GM12891 (cell line): ENCODE results near the gene PRR19.
"Not testable (repeated sequence)": the region's sequence is repeated elsewhere in the genome, so short reads cannot be mapped to it uniquely, and the experiment has no call there.

Experiments used
- DNase-seq: peaks from one replicate; pipeline ENCODE4 v3.0.0; 2011; ENCODE audit warnings: low spot score; ENCODE audit not compliant: insufficient read length
- FAIRE-seq: peaks from 2 replicates; lab custom pipeline; 2011; peaks lifted over from hg19 to GRCh38; lab: Jason Lieb, UNC
- PAX5 ChIP-seq: IDR thresholded peaks from 2 replicates; pipeline ENCODE4 v1.6.1; 2011; ENCODE audit warnings: low read length, moderate library complexity, mild to moderate bottlenecking; ENCODE audit not compliant: insufficient read depth, severe bottlenecking
- POLR2A ChIP-seq: IDR thresholded peaks from 2 replicates; pipeline ENCODE4 v1.6.1; 2011; ENCODE audit warnings: low read depth, low read length, control low read depth
- POLR2AphosphoS5 ChIP-seq: IDR thresholded peaks from 2 replicates; pipeline ENCODE4 v1.6.1; 2011; ENCODE audit warnings: low read depth, low read length, control low read depth
- POU2F2 ChIP-seq: IDR thresholded peaks from 2 replicates; pipeline ENCODE4 v1.6.1; 2011; ENCODE audit warnings: low read depth, mild to moderate bottlenecking, control low read depth, low read length, moderate library complexity
- SPI1 ChIP-seq: IDR thresholded peaks from 2 replicates; pipeline ENCODE4 v1.6.1; 2011; ENCODE audit warnings: low read depth, low read length, control low read depth
- TAF1 ChIP-seq: IDR thresholded peaks from 2 replicates; pipeline ENCODE4 v1.6.1; 2011; ENCODE audit warnings: low read depth, low read length, control low read depth

PRR19 gene

GRCh38 chr19:42326969-42327368, 25.0 kb downstream of the PRR19 start:
- FAIRE-seq: peak; percentile 20
- no peak for DNase-seq
- no peak for TF ChIP-seq SPI1
- TF ChIP-seq PAX5: no peak
- no peak for TF ChIP-seq TAF1
- TF ChIP-seq POLR2A: no peak
- TF ChIP-seq POU2F2: no peak
- TF ChIP-seq POLR2AphosphoS5: no peak

GRCh38 chr19:42327381-42327780, 25.4 kb downstream of the PRR19 start:
- TF ChIP-seq PAX5 (no peak), POLR2A (no peak), TAF1 (no peak), POLR2AphosphoS5 (no peak), SPI1 (no peak)
- FAIRE-seq (no peak), DNase-seq (no peak)

GRCh38 chr19:42328106-42328505, 26.2 kb downstream of the PRR19 start:
- FAIRE-seq: no peak
- TF ChIP-seq POLR2A (no peak), PAX5 (no peak), TAF1 (no peak), POLR2AphosphoS5 (no peak), POU2F2 (no peak), SPI1 (no peak)
- no peak for DNase-seq

- no peak for TF ChIP-seq POLR2A
- TF ChIP-seq TAF1: no peak
- TF ChIP-seq POU2F2: no peak
- TF ChIP-seq POLR2AphosphoS5: no peak
- no peak for TF ChIP-seq SPI1
- TF ChIP-seq PAX5: no peak
- no peak for DNase-seq
- no peak for FAIRE-seq
These were observed 26.9 kb downstream of the PRR19 start for GRCh38 chr19:42328854-42329253.

- FAIRE-seq: no peak
- no peak for DNase-seq
- TF ChIP-seq PAX5 (no peak), POU2F2 (no peak), SPI1 (no peak), POLR2AphosphoS5 (no peak), POLR2A (no peak), TAF1 (no peak)
These were observed 28.3 kb downstream of the PRR19 start for GRCh38 chr19:42330241-42330711.

- not testable (repeated sequence) for FAIRE-seq, DNase-seq
These were observed 29.4 kb downstream of the PRR19 start for GRCh38 chr19:42331333-42331732.

- TF ChIP-seq POLR2AphosphoS5 (no peak), POU2F2 (no peak), TAF1 (no peak), PAX5 (no peak), POLR2A (no peak), SPI1 (no peak)
- FAIRE-seq (no peak), DNase-seq (no peak)
These were observed 30.1 kb downstream of the PRR19 start for GRCh38 chr19:42332059-42332458.

GRCh38 chr19:42333018-42333417, 31.1 kb downstream of the PRR19 start:
- no peak for FAIRE-seq

GRCh38 chr19:42333975-42334696, 32.2 kb downstream of the PRR19 start:
- FAIRE-seq (no peak), DNase-seq (no peak)
- TF ChIP-seq SPI1 (no peak), POLR2A (no peak), POLR2AphosphoS5 (no peak), PAX5 (no peak), TAF1 (no peak), POU2F2 (no peak)

More at GRCh38 chr19:42333018-42333417, 31.1 kb downstream of the PRR19 start:
- TF ChIP-seq POLR2AphosphoS5: no peak
- no peak for TF ChIP-seq POLR2A
- TF ChIP-seq TAF1: no peak
- no peak for TF ChIP-seq POU2F2
- TF ChIP-seq PAX5: no peak
- TF ChIP-seq SPI1: no peak
- no peak for DNase-seq

GRCh38 chr19:42334697-42335373, 32.9 kb downstream of the PRR19 start:
- FAIRE-seq (no peak), DNase-seq (no peak)
- TF ChIP-seq PAX5 (no peak), POLR2A (no peak), POU2F2 (no peak), TAF1 (no peak), POLR2AphosphoS5 (no peak), SPI1 (no peak)
